H9 (cell line): ENCODE results near the gene PPP3CA. TPM values are rescaled to one million over a fixed set of nuclear protein-coding genes. Genes with fewer than 3 reads are reported as not detected.

Experiments
- DNase-seq: peaks from one replicate; pipeline ENCODE4 v3.0.0-alpha.2; 2017
- H2AFZ ChIP-seq: one replicate; pipeline ENCODE4 v1.6.1; 2013; ENCODE audit warnings: mild to moderate bottlenecking, low read length, control low read depth, moderate library complexity
- H2AK5ac ChIP-seq: 2 replicates; pipeline ENCODE4 v1.6.1; 2013; ENCODE audit warnings: low read length, control low read depth, mixed read lengths; ENCODE audit not compliant: insufficient read length
- H2BK120ac ChIP-seq: one replicate; pipeline ENCODE4 v1.6.1; 2013; ENCODE audit warnings: low read depth, mild to moderate bottlenecking, low read length, control low read depth, inconsistent platforms; ENCODE audit not compliant: poor library complexity, severe bottlenecking
- H2BK12ac ChIP-seq: 2 replicates; pipeline ENCODE4 v1.6.1; 2013; ENCODE audit warnings: low read length, control low read depth, mixed read lengths, low read depth; ENCODE audit not compliant: insufficient read length
- H2BK15ac ChIP-seq: 2 replicates; pipeline ENCODE4 v1.6.1; 2013; ENCODE audit warnings: low read depth, low read length, control low read depth
- H2BK20ac ChIP-seq: one replicate; pipeline ENCODE4 v1.6.1; 2013; ENCODE audit warnings: low read depth, mild to moderate bottlenecking, low read length, control low read depth, inconsistent platforms; ENCODE audit not compliant: poor library complexity, severe bottlenecking
- H2BK5ac ChIP-seq: 2 replicates; pipeline ENCODE4 v1.6.1; 2013; ENCODE audit warnings: low read length, control low read depth, mixed read lengths; ENCODE audit not compliant: insufficient read length
- H3K14ac ChIP-seq: 2 replicates; pipeline ENCODE4 v1.6.1; 2013; ENCODE audit warnings: low read length, control low read depth; ENCODE audit not compliant: insufficient read depth
- H3K18ac ChIP-seq: 2 replicates; pipeline ENCODE4 v1.6.1; 2013; ENCODE audit warnings: low read depth, mild to moderate bottlenecking, mixed read lengths, low read length, control low read depth; ENCODE audit not compliant: insufficient read length
- H3K23ac ChIP-seq: 2 replicates; pipeline ENCODE4 v1.6.1; 2013; ENCODE audit warnings: low read length, control low read depth, mixed read lengths, low read depth; ENCODE audit not compliant: insufficient read length
- H3K23me2 ChIP-seq: 2 replicates; pipeline ENCODE4 v1.6.1; 2013; ENCODE audit warnings: low read depth, mild to moderate bottlenecking, mixed read lengths, low read length, control low read depth; ENCODE audit not compliant: insufficient read length, poor library complexity, severe bottlenecking
- H3K27ac ChIP-seq: 2 replicates; pipeline ENCODE4 v1.5.1; 2013; ENCODE audit warnings: low read length, control low read depth, mixed read lengths, low read depth; ENCODE audit not compliant: insufficient read length
- H3K27me3 ChIP-seq: 2 replicates; pipeline ENCODE4 v1.6.1; 2013; ENCODE audit warnings: low read length, control low read depth, inconsistent platforms; ENCODE audit not compliant: insufficient read depth
- H3K4ac ChIP-seq: 2 replicates; pipeline ENCODE4 v1.6.1; 2013; ENCODE audit warnings: low read depth, mild to moderate bottlenecking, control low read depth, inconsistent platforms, low read length, moderate library complexity
- H3K4me1 ChIP-seq: 2 replicates; pipeline ENCODE4 v1.6.1; 2013; ENCODE audit warnings: low read length, control low read depth, inconsistent platforms; ENCODE audit not compliant: insufficient read depth
- H3K4me2 ChIP-seq: 2 replicates; pipeline ENCODE4 v1.6.1; 2013; ENCODE audit warnings: low read length, control low read depth, mixed read lengths; ENCODE audit not compliant: insufficient read length, insufficient read depth
- H3K56ac ChIP-seq: 2 replicates; pipeline ENCODE4 v1.6.1; 2013; ENCODE audit warnings: low read depth, mild to moderate bottlenecking, mixed read lengths, low read length, control low read depth; ENCODE audit not compliant: insufficient read length
- H3K79me1 ChIP-seq: 2 replicates; pipeline ENCODE4 v1.6.1; 2013; ENCODE audit warnings: low read depth, mild to moderate bottlenecking, moderate library complexity, low read length, control low read depth, inconsistent platforms; ENCODE audit not compliant: insufficient read depth, poor library complexity, severe bottlenecking
- H3K79me2 ChIP-seq: 2 replicates; pipeline ENCODE4 v1.6.1; 2013; ENCODE audit warnings: low read length, control low read depth, inconsistent platforms; ENCODE audit not compliant: insufficient read depth
- H3K9ac ChIP-seq: 2 replicates; pipeline ENCODE4 v1.6.1; 2013; ENCODE audit warnings: low read length, control low read depth, mixed read lengths; ENCODE audit not compliant: insufficient read length; ENCODE audit errors: extremely low read depth
- H3K9me3 ChIP-seq: one replicate; pipeline ENCODE4 v1.6.1; 2013; ENCODE audit warnings: low read depth, low read length, inconsistent platforms; ENCODE audit not compliant: control insufficient read depth
- H3T11ph ChIP-seq: one replicate; pipeline ENCODE4 v1.6.1; 2013; ENCODE audit warnings: mild to moderate bottlenecking, low read length, control low read depth, inconsistent platforms
- H4K20me1 ChIP-seq: one replicate; pipeline ENCODE4 v1.6.1; 2013; ENCODE audit not compliant: control insufficient read depth, insufficient read length, insufficient read depth
- H4K5ac ChIP-seq: 2 replicates; pipeline ENCODE4 v1.6.1; 2013; ENCODE audit warnings: low read depth, mild to moderate bottlenecking, mixed read lengths, low read length, control low read depth; ENCODE audit not compliant: insufficient read length
- H4K8ac ChIP-seq: replicated peaks from 2 replicates; pipeline ENCODE4 v1.6.1; 2013; ENCODE audit warnings: low read length, control low read depth, mixed read lengths, low read depth; ENCODE audit not compliant: insufficient read length
- H4K91ac ChIP-seq: 2 replicates; pipeline ENCODE4 v1.6.1; 2013; ENCODE audit warnings: low read depth, mild to moderate bottlenecking, moderate library complexity, mixed read lengths, low read length, control low read depth; ENCODE audit not compliant: insufficient read length
- H3K27ac Mint-ChIP-seq, 3 experiments: 2 replicates in 2 of 3; 3 replicates in 1 of 3; pipeline ENCODE4 v1.8.0; 2020 to 2021; ENCODE audit warnings: mixed read lengths in 3 of 3, mild to moderate bottlenecking in 1 of 3, moderate library complexity in 1 of 3
- H3K27me3 Mint-ChIP-seq: 2 replicates; pipeline ENCODE4 v1.8.0; 2021; ENCODE audit warnings: low read depth, mild to moderate bottlenecking, moderate library complexity, mixed read lengths
- H3K36me3 Mint-ChIP-seq, 3 experiments: 2 replicates in 2 of 3; 3 replicates in 1 of 3; pipeline ENCODE4 v1.8.0; 2020 to 2021; ENCODE audit warnings: low read depth in 3 of 3, mixed read lengths in 3 of 3; ENCODE audit not compliant: insufficient read depth in 1 of 3
- H3K4me1 Mint-ChIP-seq, 2 experiments: 2 replicates each; pipeline ENCODE4 v1.8.0; 2020; ENCODE audit warnings: mixed read lengths in 2 of 2
- H3K4me3 Mint-ChIP-seq, 2 experiments: 2 replicates in 1 of 2; 3 replicates in 1 of 2; pipeline ENCODE4 v1.8.0; 2020 to 2021; ENCODE audit warnings: mild to moderate bottlenecking in 2 of 2, mixed read lengths in 2 of 2, moderate library complexity in 1 of 2
- H3K9me3 Mint-ChIP-seq, 2 experiments: 2 replicates in 1 of 2; 3 replicates in 1 of 2; pipeline ENCODE4 v1.8.0; 2020; ENCODE audit warnings: mild to moderate bottlenecking in 2 of 2, mixed read lengths in 2 of 2, moderate library complexity in 1 of 2
- WGBS: extraction: QIAGEN DNeasy Blood & Tissue Kit; methylation state at CpG from one replicate; pipeline ENCODE4 v1.1.7; 2013; ENCODE audit warnings: missing lambda C conversion rate, low lambda C conversion rate, mixed read lengths; ENCODE audit not compliant: insufficient read length; ENCODE audit errors: extremely low coverage; 5-methylcytosine and 5-hydroxymethylcytosine counted together
- total RNA-seq: library from RNA; stranded (reverse); gene quantifications from 2 replicates; pipeline ENCODE4 v1.2.1, GENCODE V29; 2021
- TF ChIP-seq, protein P1 (sequence below): fragments of 200-600 bp; sonication (generic); conservative IDR thresholded peaks from 3 replicates; pipeline ENCODE4 v1.8.0; 2021; ENCODE audit warnings: antibody characterized with exemption, mild to moderate bottlenecking

PPP3CA gene
- total RNA-seq, 1 experiment from 2014 or later, result 16.8 TPM

DNA sequence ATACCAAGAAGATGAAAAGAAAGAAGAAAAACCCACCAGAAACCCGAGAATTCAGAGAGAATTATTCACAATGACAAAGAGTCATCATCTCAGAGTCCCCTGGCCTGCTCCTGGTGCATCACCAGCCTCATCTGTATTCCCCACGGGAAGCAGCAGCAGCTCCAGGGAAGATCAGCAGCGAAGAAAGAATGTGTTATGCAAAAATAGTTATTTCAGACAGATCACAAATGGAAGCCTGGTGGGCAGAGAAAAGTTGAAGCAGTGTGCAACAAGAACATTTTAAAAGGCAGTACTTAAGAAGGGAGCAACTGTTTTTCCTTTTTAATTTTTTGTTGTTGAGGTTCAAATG lies 189.2 kb downstream of the PPP3CA start:
- no CpG with 5 or more reads among the region's 3 CpGs for WGBS
- Histone ChIP-seq H3K27me3 (no peaks in the 10 kb centered on the region), H2BK20ac (no peak overlapping the region), H4K5ac (no peak overlapping the region), H2AK5ac (no peak overlapping the region), H3K14ac (no peak overlapping the region), H3T11ph (no peak overlapping the region), H3K9me3 (no peaks in the 10 kb centered on the region), H4K8ac (no peak overlapping the region), H3K23me2 (no peaks in the 10 kb centered on the region), H2AFZ (no peak overlapping the region), H2BK120ac (no peak overlapping the region), H2BK5ac (no peak overlapping the region), H3K79me2 (no peaks in the 10 kb centered on the region; the same call in 1 of the 2 replicates), H3K27ac (no peak overlapping the region), H3K4me1 (peaks cover 3% of the 10 kb centered on the region; the same call in 1 of the 2 replicates), H3K9ac (no peak overlapping the region), H4K20me1 (no peaks in the 10 kb centered on the region), H2BK15ac (no peak overlapping the region), H3K79me1 (no peaks in the 10 kb centered on the region), H3K56ac (no peak overlapping the region), H4K91ac (no peak overlapping the region), H3K23ac (no peak overlapping the region), H3K4me2 (no peak overlapping the region), H3K18ac (no peak overlapping the region), H3K4ac (no peak overlapping the region), H2BK12ac (no peak overlapping the region)
- no peak for DNase-seq
- Mint-ChIP-seq H3K27ac (peak overlapping the region; percentile 42 to 91 (median 46); a peak in 6 of 7 replicates), H3K9me3 (no peaks in the 10 kb centered on the region), H3K4me1 (peaks cover 46 to 53% of the 10 kb centered on the region in 2 experiments), H3K36me3 (no peaks in the 10 kb centered on the region), H3K27me3 (no peaks in the 10 kb centered on the region), H3K4me3 (no peak overlapping the region)
- TF ChIP-seq, protein P1, sequence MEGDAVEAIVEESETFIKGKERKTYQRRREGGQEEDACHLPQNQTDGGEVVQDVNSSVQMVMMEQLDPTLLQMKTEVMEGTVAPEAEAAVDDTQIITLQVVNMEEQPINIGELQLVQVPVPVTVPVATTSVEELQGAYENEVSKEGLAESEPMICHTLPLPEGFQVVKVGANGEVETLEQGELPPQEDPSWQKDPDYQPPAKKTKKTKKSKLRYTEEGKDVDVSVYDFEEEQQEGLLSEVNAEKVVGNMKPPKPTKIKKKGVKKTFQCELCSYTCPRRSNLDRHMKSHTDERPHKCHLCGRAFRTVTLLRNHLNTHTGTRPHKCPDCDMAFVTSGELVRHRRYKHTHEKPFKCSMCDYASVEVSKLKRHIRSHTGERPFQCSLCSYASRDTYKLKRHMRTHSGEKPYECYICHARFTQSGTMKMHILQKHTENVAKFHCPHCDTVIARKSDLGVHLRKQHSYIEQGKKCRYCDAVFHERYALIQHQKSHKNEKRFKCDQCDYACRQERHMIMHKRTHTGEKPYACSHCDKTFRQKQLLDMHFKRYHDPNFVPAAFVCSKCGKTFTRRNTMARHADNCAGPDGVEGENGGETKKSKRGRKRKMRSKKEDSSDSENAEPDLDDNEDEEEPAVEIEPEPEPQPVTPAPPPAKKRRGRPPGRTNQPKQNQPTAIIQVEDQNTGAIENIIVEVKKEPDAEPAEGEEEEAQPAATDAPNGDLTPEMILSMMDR, result no peak
